HG03025 (cell line): ENCODE measurements around the gene BRF1.

ENCODE experiments used
- ATAC-seq: cut with Tn5 transposase; IDR thresholded peaks from one replicate; pipeline ENCODE4 v1.9.1; 2021; ENCODE audit warnings: mild to moderate bottlenecking, moderate library complexity; ENCODE audit not compliant: unreplicated experiment, low FRiP score

The BRF1 gene

GRCh38 chr14:105200641-105201040, 100.2 kb downstream of the BRF1 start:
- ATAC-seq, result no peak

DNA sequence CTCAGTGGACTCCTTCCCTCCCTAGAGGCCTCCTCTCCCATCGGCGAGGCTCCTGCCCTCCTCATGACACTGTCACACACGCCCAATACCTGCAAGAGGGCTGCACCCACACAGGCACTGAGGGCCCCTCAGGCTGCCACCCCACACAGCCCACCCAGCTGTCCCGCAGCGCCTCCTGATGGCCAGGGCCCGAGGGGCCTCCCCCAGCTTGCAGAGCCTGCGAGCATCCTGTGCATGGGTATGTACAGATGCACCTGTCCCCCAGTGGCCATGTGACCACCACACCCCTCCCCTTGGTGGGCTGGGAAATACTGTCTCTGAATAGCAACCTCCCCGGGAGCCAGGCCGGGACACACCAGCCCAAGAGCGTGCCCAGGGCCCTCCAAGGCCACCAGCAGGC, 100.7 kb downstream of the BRF1 start:
- no peak for ATAC-seq

DNA sequence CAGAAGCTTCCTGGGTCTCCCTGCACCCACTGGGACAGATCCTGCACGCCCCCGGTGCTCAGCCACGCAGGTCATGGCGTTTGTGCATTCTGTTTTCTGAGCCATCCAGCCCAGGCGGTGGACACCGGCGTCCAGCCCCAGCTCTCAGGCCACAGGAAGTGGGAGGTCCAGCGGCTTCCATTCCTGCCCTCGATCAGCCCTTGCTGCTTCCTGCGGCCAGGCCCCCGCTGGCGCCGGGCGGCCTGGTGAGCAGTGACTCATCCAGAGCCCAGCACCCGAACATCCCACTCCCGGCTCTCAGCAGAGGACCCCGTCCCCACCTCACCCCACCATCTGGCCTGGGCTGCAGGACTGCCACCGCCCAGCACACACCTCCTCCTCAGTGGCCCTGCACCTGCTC, 101.7 kb downstream of the BRF1 start:
- no peak for ATAC-seq

GRCh38 chr14:105198588-105198987, 102.2 kb downstream of the BRF1 start:
- no peak for ATAC-seq

DNA sequence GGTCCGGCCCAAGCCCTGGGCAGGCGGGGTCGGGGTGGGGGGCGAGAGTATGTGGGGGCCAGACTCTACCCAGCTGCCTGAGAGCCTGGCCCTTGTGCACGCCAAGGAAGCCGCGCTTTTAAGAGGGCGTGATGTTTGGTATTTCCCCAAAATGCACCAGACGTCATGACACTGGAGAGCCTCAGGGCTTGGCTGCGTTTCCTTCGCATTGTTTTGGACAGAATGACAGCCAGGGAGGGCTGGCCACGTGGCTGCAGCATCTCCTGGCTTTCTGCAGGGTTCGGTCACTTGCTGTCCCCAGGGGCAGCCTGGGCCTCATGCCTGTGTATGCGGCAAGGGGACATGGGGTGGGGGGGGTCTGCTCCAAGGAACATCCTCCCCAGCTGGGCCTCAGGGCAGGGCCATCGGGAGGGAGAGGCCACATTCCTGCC, 103.6 kb downstream of the BRF1 start:
- no peak for ATAC-seq

DNA sequence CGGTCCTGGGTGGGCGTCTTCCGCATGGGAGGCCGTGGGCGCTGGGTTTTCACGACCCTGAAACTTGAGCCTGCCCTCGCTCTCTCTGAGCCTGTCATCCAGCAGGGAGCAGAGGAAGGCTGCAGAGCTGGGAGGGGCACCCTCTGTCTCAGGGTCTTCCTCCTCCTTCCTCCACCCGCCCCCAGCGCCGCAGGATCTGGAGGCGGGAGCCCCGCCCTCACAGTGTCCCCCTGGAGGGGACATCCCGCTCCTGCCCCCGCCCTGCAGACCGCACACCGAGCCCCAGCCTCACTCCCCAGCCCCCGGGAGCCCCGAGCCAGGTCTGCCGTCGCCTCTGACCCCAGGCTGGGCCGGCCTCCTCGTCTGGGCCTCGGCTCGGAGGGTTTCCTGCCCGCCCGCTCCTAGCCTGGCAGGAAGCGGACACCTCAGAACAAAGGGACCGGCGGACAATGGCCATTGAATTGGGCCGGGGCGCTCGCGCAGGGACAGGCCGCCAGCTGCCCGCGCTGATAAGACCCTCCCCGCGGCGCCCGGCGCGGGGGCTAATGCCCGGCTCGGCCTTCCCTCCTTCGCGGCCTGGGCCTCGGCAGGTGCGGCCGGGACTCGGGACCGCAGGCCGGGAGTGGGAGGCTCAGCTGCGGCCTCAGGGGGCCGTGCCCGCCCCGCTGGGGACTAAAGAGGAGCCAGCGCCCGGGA, 104.4 kb downstream of the BRF1 start:
- ATAC-seq, result no peak

DNA sequence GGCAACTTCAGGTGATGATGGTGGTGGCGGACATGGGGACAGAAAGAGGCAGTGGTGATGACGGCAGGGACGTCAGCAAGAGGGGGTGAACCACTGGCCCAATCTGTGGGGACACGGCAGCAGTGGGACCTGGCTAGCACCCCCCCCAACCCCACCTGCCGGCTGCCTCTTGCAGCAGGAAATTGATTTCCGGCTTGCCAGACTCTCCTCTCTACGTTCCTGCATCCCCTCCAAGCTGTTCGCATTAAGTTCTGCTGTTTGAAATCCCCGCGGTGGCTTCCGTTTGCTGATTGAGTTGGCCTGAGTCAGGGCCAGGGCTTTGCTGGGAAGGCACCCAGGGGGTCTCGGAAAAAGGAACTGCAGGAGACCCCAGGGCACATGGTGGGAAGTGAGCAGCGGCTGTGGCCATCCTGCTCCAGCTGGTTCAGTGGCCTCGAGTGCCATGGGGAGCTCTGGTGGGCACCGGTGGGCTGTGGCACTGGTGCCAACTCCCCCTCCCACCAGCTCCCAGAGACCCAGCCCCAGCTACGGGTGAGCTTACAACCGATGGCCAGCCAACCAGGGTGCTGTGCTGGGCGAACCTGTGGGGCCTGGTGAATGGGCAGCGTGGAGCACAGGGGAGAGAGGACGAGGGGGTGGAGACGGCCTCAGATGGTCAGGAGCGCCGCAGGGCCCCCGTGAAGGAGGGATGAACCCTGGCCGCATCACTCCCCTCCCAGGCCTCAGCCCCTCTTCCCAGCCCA, 105.1 kb downstream of the BRF1 start:
- ATAC-seq, result no peak

GRCh38 chr14:105195051-105195450, 105.8 kb downstream of the BRF1 start:
- ATAC-seq, result no peak

- no peak for ATAC-seq
Measured at GRCh38 chr14:105193916-105194782, 106.7 kb downstream of the BRF1 start.

DNA sequence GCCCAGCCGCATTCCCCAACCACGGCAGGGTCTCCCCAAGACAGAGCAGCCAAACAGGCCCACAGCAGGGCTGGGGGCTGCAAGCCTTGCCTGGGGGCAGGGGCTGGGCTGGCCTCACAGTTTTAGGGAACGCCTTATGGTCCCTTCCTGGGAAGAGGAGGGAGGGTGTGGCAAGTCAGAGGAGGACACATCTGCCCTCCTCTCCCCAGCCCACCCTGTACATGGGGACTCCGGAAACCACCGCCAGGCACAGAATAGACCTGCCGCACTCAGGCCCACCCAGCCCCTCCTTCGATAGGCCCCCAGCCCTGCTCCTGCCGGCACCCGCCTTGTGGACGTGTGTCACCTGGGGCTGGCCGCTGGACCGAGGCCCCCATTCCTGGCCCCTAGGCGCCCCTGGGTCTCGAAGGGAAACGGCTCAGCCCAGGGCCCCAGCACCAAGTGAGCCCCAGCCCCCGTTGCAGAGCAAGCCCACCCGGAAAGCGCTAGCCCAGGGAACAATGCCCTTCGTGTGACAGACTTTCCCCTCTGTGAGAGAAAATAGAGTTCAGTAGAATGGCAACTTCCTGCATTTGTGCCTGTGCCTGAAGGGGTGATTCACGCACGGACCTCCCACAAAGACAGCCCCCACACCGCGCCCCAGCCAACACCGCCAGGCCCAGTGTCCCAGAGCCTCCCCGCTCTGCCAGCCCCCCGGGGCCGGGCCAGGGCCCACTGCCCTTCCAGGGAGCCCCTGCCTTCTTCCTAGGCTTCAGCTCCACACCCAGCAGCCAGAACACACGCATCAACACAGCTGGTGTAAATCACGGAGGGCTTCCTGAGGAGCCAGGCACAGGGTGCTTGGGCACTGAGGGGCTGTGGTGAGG, 107.7 kb downstream of the BRF1 start:
- ATAC-seq, result no peak

- no peak for ATAC-seq
Measured at GRCh38 chr14:105187935-105188524, 112.8 kb downstream of the BRF1 start.

DNA sequence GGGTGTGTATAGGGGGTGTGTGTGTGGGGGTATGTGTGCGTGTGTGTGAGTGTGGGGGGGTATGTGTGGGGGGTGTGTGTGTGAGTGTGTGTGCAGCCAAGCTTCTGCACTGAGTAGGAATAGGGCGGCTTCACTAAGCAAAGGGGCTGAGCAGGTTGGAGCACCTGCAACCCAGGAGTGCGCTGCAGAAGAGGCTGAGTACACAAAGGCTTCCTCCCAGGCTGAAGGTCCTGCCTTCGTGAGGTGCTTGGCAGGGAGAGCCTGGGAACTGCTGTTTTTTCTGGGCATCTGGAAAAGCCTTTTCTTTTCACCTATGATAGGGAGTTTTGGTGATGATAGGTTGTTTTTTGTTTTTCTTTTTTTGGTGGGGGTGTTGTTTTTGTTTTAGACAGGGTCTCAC, 113.7 kb downstream of the BRF1 start:
- ATAC-seq, result no peak

DNA sequence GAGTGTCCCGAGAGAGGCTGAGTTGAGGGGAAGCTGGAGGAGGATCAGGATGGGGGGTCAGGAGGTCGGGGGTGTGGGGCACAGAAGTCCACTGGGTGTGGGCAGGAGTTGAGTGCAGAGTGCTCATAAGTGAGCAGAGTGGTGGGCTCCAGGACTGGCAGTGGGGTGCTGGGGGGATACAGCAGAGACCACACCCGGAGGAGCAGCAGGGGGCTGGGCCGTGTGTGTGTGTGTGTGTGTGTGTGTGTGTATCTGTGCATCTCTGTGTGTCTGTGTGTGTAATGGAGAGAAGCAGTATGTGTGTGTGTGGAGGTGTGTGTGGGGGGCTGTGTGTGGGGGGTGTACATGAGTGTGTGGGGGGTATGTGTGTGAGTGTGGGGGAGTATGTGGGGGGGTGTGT, 114.8 kb downstream of the BRF1 start:
- ATAC-seq, result no peak

- ATAC-seq, result no peak
Measured at GRCh38 chr14:105185001-105185400, 115.8 kb downstream of the BRF1 start.

- ATAC-seq, result no peak
Measured at GRCh38 chr14:105184461-105184860, 116.3 kb downstream of the BRF1 start.

DNA sequence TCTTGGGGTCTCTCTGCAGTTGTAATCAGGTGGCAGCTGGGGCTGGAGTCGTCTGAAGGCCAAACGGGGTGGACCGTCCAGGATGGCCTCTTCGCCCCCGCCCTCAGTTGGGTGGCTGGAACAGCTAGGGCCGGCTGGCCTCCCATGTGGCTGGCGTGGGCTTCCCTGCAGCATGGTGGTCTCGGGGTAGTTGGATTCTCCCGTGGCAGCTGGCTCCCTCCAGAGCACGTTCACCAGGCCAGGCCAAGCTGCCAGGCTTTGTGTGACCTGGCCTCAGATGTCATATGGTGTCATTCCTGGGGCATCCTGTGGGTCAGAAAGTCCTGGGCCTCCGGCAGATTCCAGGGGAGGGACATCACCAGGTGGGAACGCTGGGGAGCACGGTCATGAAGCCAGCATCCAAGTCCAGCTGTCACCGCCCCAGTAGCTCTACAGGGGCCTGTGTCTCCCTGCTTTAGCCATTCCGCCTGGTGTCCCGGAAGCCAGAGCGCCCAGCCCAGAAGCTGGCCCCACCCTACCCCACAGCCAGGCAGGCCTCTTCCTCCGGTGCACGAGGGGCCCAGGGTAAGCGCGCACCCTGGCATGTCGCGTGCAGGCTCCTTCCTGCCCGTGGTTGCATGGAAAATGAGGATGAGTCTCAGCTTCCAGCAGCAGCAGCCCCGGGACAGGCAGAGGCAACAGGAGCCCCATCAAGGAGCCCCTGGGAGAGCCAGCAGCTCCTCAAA, 118.3 kb downstream of the BRF1 start:
- no peak for ATAC-seq

DNA sequence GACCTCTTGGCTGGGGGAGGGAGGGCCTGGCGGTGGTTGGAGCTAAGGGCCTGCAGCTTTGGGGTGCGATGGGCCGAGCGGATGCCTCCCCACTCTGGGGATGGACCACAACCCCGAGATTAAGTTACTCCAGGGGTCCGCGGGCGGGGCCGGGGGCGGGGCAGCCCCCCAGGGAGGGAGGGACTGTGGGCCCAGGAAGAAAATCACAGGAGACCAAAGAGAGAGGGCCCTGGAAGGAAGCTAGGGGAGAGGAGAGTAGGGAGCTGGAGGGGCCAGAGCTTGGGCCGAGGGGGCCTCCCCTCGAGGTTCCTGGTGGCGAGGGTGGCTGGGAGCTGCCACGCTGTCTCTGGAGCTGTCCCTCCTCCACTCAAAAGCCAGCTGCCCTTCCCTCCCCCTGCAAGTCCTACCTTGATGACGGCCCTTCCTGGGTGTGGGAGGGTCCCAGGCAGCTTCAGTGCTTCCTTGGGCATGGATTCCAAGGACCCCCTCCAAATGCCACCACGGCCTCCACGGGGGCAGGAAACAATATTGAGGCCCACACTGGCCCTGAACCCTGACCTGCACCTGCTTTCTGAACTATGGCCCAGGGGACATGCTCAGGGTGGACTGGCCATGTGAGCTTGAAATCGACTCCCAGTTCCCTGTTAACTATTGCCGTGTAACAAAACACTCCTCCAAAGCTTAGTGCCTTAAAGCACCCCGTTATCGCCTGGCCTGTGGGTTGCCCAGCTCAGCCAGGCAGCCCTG, 119.1 kb downstream of the BRF1 start:
- ATAC-seq, result no peak
